ENCODE results near the gene WFDC5.

GRCh38 chr20:45067558-45067957, 47.4 kb downstream of the WFDC5 start:
- TF ChIP-seq SMAD3 (CRISPR knock-in tag; IDR thresholded peaks at IDR 0.05; ENCODE audit: borderline replicate concordance): no peak
- TF ChIP-seq NR2C2 (CRISPR knock-in tag; IDR thresholded peaks at IDR 0.05): no peak
- TF ChIP-seq TEAD4 (CRISPR knock-in tag; IDR thresholded peaks at IDR 0.05): no peak
- TF ChIP-seq CTCF (IDR thresholded peaks at IDR 0.05): no peak
- no peak for TF ChIP-seq ELF4 (CRISPR knock-in tag; IDR thresholded peaks at IDR 0.05; ENCODE audit: low read depth)
- no peak for TF ChIP-seq ZNF121 (CRISPR knock-in tag; IDR thresholded peaks at IDR 0.05)
- no peak for TF ChIP-seq FOXP1 (CRISPR knock-in tag; IDR thresholded peaks at IDR 0.05; ENCODE audit: borderline replicate concordance)
- no peak for TF ChIP-seq TEAD1 (CRISPR knock-in tag; IDR thresholded peaks at IDR 0.05)
- TF ChIP-seq MLX (CRISPR knock-in tag; IDR thresholded peaks at IDR 0.05): no peak
- no peak for TF ChIP-seq GTF2I (CRISPR knock-in tag; conservative IDR thresholded peaks at IDR 0.05)
- TF ChIP-seq ZNF138 (CRISPR knock-in tag; conservative IDR thresholded peaks at IDR 0.05): no peak
- no peak for TF ChIP-seq ATF1 (CRISPR knock-in tag; IDR thresholded peaks at IDR 0.05)
- TF ChIP-seq ZBTB43 (CRISPR knock-in tag; IDR thresholded peaks at IDR 0.05): no peak
